ENCODE measurements around the gene STYXL2. TPM values are rescaled to one million over a fixed set of nuclear protein-coding genes. Genes with fewer than 3 reads are reported as not detected.

STYXL2 gene
- polyA plus RNA-seq, 1 donor (not counting 4 experiments of a cell fraction or from before 2014, with no cell fraction given): not detected

DNA sequence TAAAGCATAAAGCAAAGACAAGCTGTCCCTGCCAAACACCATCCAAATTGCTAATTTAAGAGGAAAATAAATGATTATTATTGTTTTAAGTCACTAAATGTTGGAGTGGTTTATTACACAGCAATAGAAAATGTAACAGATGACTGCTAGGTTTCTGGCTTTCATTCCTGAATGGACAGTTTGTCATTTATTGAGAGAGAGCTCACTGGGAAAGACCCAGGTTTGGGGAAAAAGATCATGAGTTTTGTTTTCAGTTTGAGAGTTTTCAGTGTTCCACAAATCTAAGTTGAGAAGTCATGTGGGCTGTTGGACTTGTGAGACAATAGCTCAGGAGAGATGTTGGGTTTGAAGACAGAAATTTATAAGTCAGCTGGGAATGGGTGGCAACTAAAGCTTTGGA, 9.1 kb upstream of the STYXL2 start:
- H4K20me1 ChIP-seq (ENCODE audit: control insufficient read depth, extremely low read depth, insufficient read depth, low read length): no peaks in the 10 kb centered on the region
- no peaks in the 10 kb centered on the region for H3K79me2 ChIP-seq (ENCODE audit: control insufficient read depth, insufficient read depth, low read length)
- FAIRE-seq (no peak), DNase-seq (ENCODE audit: low read depth, low spot score) (no peak)
- no peaks in the 10 kb centered on the region for H3K36me3 ChIP-seq (ENCODE audit: control insufficient read depth in 2 of 2, extremely low read depth in 1 of 2, insufficient read depth in 2 of 2, low read length in 2 of 2)
- H3K9me3 ChIP-seq (ENCODE audit: control insufficient read depth, low read depth, low read length): no peaks in the 10 kb centered on the region
- H3K27ac ChIP-seq (ENCODE audit: control insufficient read depth, insufficient read depth, low read length): no peak overlapping the region
- H3K9ac ChIP-seq (ENCODE audit: control insufficient read depth, extremely low read depth, insufficient read depth, low read length): no peak overlapping the region
- no peak overlapping the region for H2AFZ ChIP-seq (ENCODE audit: control insufficient read depth, low read length)
- H3K9me1 ChIP-seq (ENCODE audit: control insufficient read depth, extremely low read depth, insufficient read depth, low read length): no peaks in the 10 kb centered on the region
- no peaks in the 10 kb centered on the region for H3K4me1 ChIP-seq (ENCODE audit: control insufficient read depth, extremely low read depth, insufficient read depth, low read length)
- TF ChIP-seq, protein P1, sequence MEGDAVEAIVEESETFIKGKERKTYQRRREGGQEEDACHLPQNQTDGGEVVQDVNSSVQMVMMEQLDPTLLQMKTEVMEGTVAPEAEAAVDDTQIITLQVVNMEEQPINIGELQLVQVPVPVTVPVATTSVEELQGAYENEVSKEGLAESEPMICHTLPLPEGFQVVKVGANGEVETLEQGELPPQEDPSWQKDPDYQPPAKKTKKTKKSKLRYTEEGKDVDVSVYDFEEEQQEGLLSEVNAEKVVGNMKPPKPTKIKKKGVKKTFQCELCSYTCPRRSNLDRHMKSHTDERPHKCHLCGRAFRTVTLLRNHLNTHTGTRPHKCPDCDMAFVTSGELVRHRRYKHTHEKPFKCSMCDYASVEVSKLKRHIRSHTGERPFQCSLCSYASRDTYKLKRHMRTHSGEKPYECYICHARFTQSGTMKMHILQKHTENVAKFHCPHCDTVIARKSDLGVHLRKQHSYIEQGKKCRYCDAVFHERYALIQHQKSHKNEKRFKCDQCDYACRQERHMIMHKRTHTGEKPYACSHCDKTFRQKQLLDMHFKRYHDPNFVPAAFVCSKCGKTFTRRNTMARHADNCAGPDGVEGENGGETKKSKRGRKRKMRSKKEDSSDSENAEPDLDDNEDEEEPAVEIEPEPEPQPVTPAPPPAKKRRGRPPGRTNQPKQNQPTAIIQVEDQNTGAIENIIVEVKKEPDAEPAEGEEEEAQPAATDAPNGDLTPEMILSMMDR (optimal IDR thresholded peaks at IDR 0.05 in 1 of 3, IDR thresholded peaks at IDR 0.05 in 1 of 3, conservative IDR thresholded peaks at IDR 0.05 in 1 of 3; ENCODE audit: extremely low read depth in 1 of 3, insufficient read depth in 2 of 3, low read length in 3 of 3): no peak
- no peak for TF ChIP-seq EZH2 (IDR thresholded peaks at IDR 0.05; ENCODE audit: low read length)
- no peak overlapping the region for H3K4me2 ChIP-seq (ENCODE audit: control insufficient read depth, extremely low read depth, insufficient read depth, low read depth, low read length)
- peaks cover 24% of the 10 kb centered on the region for H3K27me3 ChIP-seq (ENCODE audit: control insufficient read depth, extremely low read depth, insufficient read depth, low read length)
- H3K4me3 ChIP-seq (ENCODE audit: control insufficient read depth in 2 of 3, extremely low read depth in 1 of 3, insufficient read depth in 2 of 3, low read depth in 1 of 3, low read length in 3 of 3): no peak overlapping the region
- dilution Hi-C loops (cut with MboI; ENCODE audit: extremely low pct_ligation_motif_present, low sequenced_read_pairs): no loop called here

DNA sequence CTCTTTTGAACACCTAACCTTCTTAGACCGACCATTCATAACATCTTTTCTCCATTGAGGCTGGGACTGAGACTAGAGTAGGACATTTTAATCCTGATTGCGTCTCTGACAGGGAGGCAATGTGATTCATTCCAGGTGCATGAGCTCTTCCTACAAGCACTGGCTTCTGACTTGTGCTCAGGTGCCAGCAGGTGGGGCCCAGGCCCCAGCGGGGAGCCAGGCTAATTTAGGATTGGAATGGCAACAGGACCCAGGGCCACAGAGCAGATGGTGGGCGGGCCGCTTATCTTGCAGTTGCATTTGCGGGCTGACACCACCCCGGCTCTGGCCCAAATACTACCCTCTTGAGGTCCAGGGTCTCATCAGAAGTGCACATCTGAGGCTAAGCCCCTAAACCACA, 7.8 kb upstream of the STYXL2 start:
- no peak overlapping the region for H3K4me2 ChIP-seq (ENCODE audit: control insufficient read depth, extremely low read depth, insufficient read depth, low read depth, low read length)
- H3K9me1 ChIP-seq (ENCODE audit: control insufficient read depth, extremely low read depth, insufficient read depth, low read length): no peaks in the 10 kb centered on the region
- no peak for DNase-seq (ENCODE audit: low read depth, low spot score)
- no peaks in the 10 kb centered on the region for H4K20me1 ChIP-seq (ENCODE audit: control insufficient read depth, extremely low read depth, insufficient read depth, low read length)
- H3K9me3 ChIP-seq (ENCODE audit: control insufficient read depth, low read depth, low read length): no peaks in the 10 kb centered on the region
- no peak overlapping the region for H3K27ac ChIP-seq (ENCODE audit: control insufficient read depth, insufficient read depth, low read length)
- no peak for FAIRE-seq
- dilution Hi-C loops (cut with MboI; ENCODE audit: extremely low pct_ligation_motif_present, low sequenced_read_pairs): no loop called here
- no peak overlapping the region for H3K4me3 ChIP-seq (ENCODE audit: control insufficient read depth in 2 of 3, extremely low read depth in 1 of 3, insufficient read depth in 2 of 3, low read depth in 1 of 3, low read length in 3 of 3)
- TF ChIP-seq EZH2 (IDR thresholded peaks at IDR 0.05; ENCODE audit: low read length): no peak
- TF ChIP-seq, protein P1 (optimal IDR thresholded peaks at IDR 0.05 in 1 of 3, IDR thresholded peaks at IDR 0.05 in 1 of 3, conservative IDR thresholded peaks at IDR 0.05 in 1 of 3; ENCODE audit: extremely low read depth in 1 of 3, insufficient read depth in 2 of 3, low read length in 3 of 3): peak; percentile 21 to 67 (median 49)
- H2AFZ ChIP-seq (ENCODE audit: control insufficient read depth, low read length): no peak overlapping the region
- H3K9ac ChIP-seq (ENCODE audit: control insufficient read depth, extremely low read depth, insufficient read depth, low read length): no peak overlapping the region
- H3K27me3 ChIP-seq (ENCODE audit: control insufficient read depth, extremely low read depth, insufficient read depth, low read length): peaks cover 12% of the 10 kb centered on the region
- no peaks in the 10 kb centered on the region for H3K79me2 ChIP-seq (ENCODE audit: control insufficient read depth, insufficient read depth, low read length)
- no peaks in the 10 kb centered on the region for H3K36me3 ChIP-seq (ENCODE audit: control insufficient read depth in 2 of 2, extremely low read depth in 1 of 2, insufficient read depth in 2 of 2, low read length in 2 of 2)
- H3K4me1 ChIP-seq (ENCODE audit: control insufficient read depth, extremely low read depth, insufficient read depth, low read length): no peaks in the 10 kb centered on the region

Measured in keratinocyte (primary cell).